HG02943 (cell line): ENCODE data around the gene FLYWCH2.

Experiments
- ATAC-seq: cut with Tn5 transposase; IDR thresholded peaks from one replicate; pipeline ENCODE4 v1.9.1; 2021; ENCODE audit warnings: mild to moderate bottlenecking, low read depth, moderate library complexity; ENCODE audit not compliant: unreplicated experiment

The FLYWCH2 gene, protein sequence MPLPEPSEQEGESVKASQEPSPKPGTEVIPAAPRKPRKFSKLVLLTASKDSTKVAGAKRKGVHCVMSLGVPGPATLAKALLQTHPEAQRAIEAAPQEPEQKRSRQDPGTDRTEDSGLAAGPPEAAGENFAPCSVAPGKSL

GRCh38 chr16:2882650-2883457 is at the start of gene FLYWCH2:
Gene FLYWCH2 (plus strand): TSS chr16:2883215. CDS start chr16:2896450, 13,235 bp downstream.
- ATAC-seq, result peak; percentile 89

- no peak for ATAC-seq
Measured at GRCh38 chr16:2833776-2834175, 49.2 kb upstream of the FLYWCH2 start.

DNA sequence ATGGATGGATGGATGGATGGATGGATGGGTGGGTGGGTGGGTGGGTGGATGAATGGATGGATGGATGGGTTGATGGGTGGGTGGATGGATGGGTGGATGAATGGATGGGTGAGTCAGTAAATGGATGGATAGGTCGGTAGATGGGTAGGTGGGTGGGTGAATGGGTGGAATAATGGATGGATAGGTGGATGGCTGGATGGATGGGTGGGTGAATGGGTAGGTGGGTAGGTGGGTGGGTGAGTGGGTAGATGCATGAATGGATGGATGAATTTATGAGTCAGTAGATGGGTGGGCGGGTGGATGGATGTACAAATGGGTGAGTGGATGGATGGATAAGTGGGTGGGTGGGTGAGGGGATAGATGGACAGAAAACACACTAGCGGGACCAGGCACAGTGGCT is 48.0 kb upstream of the FLYWCH2 start:
- no peak for ATAC-seq

DNA sequence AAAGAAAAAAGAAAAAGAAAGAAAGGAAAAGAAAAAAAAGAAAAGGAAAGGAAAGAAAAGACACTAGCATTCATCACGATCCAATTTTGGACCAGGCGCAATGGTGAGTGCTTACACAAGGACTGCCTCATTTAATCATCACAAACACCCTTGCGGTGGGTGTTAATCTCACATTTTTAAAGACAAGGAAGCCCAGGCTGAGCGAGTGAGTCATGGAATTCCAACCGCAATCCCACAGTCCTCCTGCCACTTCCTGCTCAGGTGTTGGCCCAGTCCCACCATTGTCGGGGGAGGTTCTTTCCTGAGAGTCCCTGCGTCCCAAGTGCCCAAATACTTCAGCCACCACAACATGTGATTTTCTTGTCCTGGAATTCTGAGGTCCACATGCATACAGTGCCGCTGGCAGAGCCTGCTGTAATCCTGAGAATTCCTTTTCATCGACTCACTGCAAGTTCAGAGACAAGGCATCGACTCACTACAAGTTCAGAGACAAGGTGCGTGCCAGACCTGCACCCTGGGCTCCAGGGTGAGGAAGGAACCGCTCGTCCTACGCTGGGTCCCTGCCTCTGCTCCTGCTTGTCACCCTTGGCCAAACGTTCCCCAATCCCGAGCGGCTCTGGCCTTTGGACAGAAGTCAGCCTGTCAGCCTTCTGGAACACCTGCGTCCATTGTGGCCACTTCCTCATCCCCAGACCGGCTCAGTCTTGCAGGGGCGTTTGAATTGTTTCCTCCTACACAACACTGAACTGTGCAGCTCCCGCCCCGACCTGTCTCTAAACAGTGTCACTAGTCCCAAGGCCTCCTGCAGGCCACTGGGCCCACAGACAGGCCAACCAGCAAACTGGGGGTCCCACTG is 47.1 kb upstream of the FLYWCH2 start:
- no peak for ATAC-seq

- no peak for ATAC-seq
Measured at GRCh38 chr16:2836646-2837508, 46.1 kb upstream of the FLYWCH2 start.

GRCh38 chr16:2838928-2839327 is 44.1 kb upstream of the FLYWCH2 start:
- ATAC-seq, result no peak

DNA sequence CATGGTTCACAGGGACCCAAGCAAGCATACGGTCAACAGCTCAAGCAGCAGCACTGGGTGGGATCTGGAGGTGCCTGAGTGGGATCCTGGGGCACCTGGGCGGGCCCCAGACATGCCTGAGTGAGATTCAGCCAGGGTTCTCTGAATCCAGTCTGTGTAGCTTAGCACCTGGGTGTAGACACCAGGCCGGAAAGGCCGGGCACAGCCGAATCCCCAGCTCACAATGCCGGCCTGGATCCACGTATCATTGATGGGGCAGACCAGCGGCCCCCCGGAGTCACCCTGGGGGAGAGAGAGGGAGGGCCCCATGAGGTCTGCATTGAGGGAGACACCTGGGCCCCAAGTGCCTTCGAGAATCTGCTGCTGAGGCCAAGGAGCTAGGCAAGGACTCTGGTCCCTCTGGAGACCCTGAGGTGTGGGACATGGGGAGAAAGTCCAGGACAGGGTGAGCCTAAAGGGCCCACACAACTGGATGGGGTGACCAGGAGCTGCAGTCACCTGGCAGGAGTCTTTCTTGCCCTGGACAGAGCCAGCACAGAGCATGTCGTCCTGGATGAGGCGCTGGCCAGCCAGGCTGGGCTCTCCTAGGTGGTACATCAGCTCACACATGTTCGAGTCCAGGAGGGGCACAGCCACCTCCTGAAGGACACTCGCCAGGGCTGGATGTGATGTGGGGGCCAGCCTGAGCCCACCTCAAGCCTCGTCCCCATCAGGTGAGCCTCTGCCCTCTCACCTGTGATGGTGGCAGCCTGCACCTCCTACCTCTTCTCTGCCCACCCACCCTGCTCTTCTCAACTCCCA is 43.2 kb upstream of the FLYWCH2 start:
- no peak for ATAC-seq

DNA sequence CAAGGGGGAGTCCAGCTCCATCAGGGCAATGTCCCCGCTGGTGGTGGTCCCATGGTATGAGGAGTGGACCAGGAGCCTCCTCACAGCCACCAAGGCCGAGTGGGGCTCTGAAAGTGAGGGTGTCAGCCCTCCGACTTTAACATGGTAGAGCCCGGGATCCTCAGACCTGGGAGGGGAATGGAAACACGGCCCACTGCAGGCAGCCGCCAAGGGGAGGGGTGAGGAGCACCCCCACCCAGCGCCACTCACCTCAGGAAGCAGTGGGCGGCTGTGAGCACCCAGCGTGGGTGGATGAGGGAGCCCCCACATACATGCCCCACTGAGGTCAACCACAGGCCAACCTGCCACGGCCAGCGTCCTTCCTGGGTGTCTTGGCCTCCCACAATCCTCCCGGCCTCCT is 42.1 kb upstream of the FLYWCH2 start:
- no peak for ATAC-seq

DNA sequence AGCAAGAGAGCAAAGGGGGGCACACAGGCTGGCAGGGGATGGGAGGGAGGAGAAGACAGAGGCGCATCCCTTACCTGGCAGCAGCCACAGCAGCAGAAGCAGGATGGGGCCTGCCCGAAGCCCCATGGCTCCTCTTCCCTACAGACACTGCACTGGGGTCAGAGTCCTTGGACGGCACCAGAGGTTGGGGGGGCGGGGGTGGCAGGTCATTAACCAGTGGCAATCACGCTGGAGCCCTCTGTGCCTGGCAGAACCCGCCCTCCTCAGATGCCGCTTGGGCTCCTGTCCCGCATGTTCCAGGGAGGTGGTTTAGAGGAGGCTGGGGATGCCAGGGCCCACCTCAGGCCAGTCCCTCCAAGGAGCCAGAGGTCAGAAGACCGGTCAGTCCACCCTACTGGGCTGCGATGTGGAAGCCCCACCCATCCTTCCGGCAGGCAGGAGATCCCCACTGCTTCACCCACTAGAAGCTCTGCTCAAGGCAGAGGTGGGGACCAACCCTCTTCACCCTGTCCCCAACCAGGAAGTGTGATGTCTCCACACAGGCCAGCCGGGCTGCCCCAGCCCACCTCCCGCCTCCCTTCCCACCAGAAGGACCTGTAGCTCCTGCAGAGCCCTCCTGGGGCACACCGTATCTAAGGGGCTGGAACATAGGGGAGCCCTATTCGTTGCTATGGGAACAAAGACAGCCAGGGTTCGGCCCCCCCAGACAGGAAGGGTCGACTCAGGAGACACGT is 41.2 kb upstream of the FLYWCH2 start:
- no peak for ATAC-seq

GRCh38 chr16:2842340-2843000 is 40.5 kb upstream of the FLYWCH2 start:
- ATAC-seq, result no peak

DNA sequence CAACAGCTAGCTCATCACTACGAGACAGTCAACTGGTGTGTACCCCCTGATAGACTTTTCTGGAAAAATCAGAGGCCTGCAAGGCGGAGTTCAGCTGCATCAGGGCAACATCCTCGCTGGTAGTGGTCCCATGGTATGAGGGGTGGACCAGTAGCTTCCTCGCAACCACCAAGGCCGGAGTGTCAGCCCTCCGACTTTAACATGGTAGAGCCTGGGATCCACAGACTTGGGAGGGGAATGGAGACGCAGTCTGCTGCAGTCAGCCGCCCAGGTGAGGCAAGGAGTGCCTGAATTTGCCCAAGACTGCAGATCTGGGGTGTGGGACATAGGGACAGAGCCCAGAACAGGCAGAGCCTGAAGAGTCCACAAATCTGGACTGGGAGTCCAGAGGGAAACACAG is 39.5 kb upstream of the FLYWCH2 start:
- ATAC-seq, result no peak

- ATAC-seq, result no peak
Measured at GRCh38 chr16:2845116-2845515, 37.9 kb upstream of the FLYWCH2 start.

DNA sequence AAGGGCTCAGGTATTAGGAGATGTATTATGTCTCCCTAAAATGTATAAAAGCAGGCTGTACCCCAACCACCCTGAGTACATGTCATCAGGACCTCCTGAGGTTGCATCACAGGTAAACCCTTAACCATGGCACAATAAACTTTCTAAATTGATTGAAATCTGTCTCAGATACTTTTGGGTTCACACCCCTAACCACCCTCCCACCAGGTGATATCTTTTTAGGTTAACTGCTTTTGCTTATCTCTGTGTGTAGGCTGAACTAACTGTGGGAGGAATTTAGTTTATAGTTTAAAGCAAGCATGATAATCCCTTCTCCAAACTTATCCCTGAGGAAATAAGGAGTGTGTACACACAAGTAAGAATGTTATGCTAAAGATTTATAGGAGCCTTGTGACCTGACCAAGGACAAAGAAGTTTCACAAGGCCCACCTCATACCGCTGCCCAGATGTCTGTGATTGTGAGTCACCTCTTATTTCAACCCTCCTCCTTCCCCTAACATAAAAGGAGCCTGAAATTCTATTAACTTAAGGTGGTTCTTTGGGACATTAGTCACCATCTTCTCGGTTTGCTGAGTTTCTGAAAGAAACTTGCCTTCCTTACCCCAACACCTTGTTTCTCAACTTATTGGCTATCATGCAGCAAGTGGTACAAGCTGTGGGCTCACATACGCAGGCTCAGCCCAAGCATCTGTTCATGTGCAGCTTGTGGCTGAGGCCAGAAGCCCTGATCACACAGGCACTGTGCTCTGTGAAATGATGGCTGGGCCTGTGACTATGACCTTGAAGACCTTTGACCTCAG is 36.3 kb upstream of the FLYWCH2 start:
- ATAC-seq, result no peak

DNA sequence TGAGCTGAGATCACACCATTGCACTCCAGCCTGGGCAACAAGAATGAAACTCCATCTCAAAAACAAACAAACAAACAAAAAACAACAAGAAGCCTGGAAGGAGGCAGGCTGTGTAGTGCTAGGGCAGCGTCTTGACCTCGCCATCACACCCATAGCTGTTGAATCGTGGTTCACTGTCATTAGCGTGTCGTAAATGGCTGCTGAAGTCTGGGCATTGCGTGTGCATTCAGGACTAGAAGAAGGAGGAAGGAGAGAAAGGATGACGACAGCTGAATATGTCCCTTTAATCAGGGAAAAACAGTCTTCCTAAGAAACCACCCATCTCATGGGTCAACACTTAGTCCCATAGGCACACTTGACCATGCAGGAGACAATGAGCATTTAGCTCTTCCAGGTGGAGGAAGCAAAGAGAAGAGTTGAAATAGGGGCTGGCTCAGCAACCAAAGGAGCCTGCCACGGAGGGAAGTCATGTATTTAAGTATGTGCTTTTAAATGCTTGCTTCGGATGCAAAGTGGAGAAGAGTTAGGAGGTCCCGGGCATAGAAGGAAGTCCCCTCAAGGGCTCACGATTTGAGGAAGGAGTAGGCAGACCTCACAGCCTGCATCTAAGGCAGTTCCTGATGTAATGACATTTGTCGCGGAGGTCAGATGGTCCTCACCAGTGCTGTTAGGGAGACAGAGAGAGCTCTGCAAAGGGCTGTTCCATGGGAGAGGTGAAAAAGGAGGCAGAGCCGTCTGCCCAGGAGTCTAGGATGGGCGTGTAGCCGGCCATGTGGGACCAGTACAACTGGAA is 33.9 kb upstream of the FLYWCH2 start:
- ATAC-seq, result no peak

GRCh38 chr16:2852003-2852730 is 30.8 kb upstream of the FLYWCH2 start:
- no peak for ATAC-seq
